ENCODE results near the gene CIB4.

CIB4 gene

GRCh38 chr2:26619521-26619951 is 21.6 kb downstream of the CIB4 start:
- no peak for DNase-seq

DNA sequence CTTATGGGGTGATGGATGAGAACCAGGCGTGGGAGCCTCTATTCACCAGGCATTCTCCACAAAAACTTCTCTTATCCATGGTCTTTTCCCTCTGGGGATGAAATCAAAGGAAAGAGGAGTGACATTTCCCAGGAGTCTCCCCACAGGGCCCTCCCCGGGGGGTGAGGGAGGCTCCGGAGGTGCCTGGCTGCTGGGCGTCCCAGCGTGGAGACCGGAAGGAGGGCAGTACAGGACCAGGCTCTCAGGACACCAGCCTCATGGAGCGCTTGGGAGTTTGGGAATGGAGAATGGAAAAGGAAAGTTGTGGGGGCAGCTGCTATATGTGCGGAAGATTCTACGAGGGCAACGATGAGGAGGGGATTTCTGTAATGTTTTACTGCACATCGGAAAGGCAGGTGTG is 22.1 kb downstream of the CIB4 start:
- DNase-seq: no peak

DNA sequence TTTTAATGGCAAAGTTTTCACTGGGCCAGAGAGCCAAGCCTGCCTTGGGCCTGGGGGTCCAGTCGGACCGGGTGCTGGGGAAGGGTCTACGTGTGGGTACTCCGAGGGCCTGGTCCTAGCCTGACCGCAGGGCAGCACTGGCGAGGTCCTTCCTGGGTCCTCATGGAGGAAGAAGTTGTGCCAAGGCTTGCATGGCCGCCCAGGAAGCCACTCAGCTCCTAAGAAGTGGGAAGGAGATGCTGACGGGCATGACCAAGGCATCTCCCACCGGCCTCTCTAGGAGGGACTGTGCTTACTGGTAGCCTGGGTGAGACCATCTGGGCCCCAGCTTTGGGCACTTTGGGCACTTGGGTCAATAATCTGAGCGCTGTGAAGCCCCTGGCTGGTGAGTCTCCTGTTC is 22.6 kb downstream of the CIB4 start:
- no peak for DNase-seq

DNA sequence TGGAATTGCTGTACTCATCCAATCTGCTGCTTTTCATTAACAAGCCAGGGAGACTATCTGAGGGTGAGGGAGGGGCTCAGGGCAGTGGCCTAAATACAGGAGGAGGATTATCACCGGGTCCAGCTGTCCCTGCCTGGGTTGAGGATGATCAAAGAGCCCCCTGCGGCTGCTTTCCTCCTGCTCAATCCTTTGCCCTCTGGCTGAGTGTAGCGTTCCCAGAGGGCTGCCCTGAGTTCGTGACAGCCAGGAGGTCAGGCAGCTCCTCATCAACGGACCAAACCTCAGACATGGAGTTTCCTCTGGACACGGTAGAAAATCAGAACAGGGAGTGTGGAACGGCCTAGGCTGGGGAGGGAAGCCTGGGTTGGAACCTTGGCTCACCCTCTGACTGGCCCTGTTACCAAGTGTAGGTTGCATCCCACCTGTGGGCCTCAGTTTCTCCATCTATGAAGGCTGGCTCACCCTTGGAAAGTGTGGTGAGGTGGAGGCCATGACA is 23.5 kb downstream of the CIB4 start:
- no peak for DNase-seq

- DNase-seq: no peak
Measured at GRCh38 chr2:26616706-26617587, 24.2 kb downstream of the CIB4 start.

- no peak for DNase-seq
Measured at GRCh38 chr2:26615860-26616705, 25.1 kb downstream of the CIB4 start.

DNA sequence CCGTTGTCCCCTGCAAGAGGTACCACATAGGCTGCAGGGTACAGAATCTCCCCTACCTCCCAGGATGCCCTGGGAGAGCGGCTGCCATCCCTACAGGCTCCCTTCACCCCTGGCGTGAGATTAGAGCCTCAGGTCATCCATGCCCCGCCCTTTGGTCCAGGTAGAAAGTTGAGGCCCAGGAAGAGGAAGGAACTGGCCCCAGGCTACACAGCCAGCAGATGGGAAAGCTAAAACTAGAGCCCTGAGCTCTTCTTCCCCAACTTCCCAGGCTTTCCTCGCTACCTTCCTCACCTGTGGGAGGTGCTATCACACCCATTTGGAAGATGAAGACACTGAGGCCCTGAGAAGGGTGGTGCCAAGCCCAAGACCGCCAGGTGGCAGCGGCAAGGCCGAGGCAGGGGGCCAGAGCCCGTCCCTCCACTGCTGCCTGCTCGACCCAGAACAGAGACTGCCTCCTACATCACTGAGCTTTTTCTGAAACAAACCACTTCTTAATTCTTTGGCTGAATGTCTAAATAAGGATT is 25.8 kb downstream of the CIB4 start:
- no peak for DNase-seq

- DNase-seq: no peak
Measured at GRCh38 chr2:26614216-26615138, 26.7 kb downstream of the CIB4 start.

DNA sequence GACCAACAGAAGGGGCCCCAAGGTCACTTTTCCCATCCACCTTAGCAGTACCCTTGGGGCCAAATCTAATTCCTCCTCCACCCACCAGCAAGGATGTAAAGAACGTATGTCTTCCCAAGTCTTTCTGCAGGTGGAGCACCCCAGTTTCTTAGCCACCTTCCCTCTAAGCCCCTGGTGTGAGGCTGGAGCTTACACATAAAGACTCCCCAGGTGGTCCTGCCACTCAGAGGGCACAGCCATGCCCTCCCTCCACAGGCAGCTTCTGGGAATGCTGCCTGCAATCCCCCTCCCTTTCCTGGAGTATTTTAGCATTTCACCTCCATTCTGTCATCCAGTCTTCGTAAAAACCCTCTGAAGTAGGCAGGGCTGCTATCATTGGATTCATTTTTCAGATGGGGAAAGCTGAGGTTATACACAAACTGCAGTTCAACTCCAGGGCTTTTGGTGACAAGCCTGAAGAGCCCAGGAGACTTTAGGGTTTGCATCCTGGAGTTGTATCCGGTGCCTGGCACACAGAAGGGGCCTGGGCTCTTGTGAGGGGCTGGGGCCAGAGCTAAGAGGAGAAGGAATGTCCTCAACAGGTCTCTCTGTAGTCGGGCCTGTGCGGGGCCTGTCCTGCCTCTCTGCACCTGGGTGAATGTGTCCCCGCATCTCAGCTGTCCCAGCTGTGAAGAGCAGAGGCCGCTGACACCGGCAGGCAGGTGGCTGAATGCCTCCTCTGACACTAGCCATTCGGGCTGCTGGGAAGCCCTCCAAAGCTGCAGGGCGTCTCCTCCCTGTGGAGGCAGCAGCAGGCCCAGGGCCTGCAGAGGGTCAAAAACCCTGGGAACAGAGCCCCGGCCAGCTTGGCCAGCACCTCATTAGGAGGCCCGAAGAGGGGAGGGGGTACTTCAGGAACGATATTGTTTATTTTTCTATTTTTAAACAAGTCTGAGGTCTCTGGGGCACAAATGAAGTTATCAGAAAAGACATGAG is 27.6 kb downstream of the CIB4 start:
- no peak for DNase-seq

DNA sequence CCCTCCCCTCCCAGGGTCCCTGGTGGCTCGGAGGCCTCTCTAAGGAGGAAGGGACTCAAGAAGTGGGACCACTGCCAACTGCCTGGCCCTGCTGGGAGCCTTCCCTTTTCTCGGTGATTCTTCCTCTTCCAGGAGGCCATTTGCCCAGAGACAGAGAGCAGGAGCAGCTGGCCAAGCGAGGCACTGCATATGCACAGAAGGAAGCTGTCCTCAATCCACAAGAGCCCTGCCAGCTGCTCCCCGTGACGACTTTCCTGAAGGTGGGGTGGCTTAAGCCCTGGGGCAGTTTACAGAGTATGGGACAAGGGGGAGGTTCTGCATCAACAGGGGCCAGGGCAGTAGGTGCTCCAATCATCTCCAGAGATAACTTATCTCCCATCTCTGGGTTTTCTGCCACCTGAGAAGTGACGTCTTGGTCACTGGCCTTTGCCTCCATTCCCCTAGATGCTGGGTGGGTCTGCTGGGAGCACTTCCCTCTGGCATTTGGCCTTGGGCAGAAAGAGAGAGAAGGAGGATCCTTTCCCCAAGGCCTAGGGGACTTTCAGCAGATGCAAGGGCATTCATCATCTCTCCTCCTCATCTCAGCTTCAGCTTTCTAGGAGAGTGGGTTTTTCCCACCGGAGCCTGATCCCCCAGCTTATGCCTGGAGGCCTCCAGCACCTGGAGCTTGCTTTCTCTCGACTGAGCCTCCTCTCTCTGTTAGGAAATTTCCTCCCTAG is 28.5 kb downstream of the CIB4 start:
- DNase-seq: no peak

DNA sequence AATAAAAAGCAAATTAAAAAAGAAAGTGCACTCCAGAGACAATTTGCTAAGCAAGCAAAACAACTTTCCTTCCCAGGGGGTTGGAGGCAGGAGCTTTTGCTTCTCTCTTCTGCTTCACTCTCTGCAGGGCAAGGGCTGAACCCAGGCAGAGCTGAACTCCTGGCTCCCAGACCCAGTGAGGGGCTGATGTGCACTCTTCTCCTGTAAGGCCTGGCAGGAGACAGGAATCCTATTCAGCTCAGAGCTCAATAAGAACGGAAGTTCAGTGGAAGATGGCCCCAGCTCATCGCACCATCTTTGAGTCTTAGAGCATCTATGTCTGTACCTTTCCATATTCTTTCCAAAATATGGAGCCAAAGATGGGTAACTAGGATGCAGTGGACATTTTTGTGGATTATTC is 29.1 kb downstream of the CIB4 start:
- DNase-seq: no peak

- no peak for DNase-seq
Measured at GRCh38 chr2:26610504-26611335, 30.4 kb downstream of the CIB4 start.

DNA sequence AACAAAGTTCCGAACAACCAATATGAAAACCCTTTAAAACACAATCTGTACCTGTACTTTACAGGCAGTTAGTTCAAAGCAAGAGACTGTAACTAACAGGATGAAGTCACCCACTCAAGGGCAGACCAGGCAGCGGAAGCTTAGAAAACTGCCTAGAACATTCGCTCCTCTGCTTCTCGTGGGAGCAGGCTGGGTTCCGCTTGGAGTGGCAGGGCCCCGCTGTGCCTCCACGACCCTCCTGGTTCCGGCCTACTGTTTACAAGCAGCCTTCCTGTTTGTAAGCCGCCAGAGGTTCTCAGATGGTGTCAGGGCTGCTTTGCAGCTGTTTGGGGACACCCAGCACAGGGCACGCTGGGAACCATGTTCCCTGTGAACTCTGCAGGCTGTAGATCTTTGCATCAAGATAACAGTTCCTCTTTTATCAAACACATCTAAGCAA is 31.3 kb downstream of the CIB4 start:
- no peak for DNase-seq

DNA sequence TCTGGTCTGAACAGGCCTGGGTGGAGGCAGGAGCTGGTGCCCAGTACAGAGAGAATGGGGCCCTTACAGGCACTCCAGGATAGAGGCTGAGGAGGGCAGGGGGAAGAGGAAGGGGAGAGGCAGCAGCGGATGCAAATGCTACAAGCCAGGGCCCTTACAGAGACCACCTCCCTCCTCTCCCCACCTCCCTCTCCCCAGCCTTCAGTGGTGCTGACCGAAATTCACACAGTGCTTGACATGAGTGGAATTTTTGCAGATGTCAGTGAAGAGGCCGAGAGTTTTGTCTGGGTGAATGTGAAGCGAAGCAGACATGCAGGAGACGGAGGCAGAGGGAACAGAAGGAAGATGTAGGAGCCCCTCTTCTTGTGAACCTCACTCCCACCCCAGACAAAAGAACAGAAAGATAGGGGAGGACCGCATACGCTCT is 31.9 kb downstream of the CIB4 start:
- DNase-seq: no peak

DNA sequence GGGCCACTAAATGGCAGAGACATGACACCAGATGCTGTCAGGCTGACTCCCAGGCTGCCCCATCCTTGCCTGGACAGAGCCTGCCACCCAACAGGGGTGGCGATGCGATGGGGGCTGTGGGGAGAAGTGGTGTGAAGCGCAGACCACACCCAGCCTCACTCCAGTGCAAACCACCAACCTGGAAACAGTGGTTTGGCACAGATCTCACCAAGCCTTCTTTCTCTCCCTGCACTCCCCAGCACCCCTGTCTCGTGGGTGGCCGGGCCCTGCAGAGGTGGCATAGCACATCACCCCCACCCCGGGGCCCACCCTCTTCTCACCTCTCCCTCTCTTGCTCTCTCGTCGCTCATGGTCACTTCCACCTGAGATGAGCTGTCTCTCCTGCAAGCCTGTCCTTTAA is 32.6 kb downstream of the CIB4 start:
- no peak for DNase-seq

DNA sequence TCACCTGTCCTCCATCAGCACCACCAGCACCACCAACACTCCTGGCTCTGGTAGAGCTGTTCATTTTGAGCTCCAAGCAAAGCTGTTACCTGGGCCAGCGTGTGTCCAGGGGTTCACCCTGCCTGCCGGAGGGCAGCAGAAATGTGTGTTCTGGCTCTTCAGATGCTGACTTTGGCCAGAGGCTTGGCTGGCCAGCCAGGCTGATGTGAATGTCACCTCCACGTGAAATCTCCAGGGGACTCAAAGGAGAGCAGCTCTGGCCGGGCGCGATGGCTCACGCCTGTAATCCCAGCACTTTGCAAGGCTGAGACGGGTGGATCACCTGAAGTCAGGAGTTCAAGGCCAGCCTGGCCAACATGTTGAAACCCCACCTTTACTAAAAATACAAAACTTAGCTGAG is 33.5 kb downstream of the CIB4 start:
- DNase-seq: no peak

DNA sequence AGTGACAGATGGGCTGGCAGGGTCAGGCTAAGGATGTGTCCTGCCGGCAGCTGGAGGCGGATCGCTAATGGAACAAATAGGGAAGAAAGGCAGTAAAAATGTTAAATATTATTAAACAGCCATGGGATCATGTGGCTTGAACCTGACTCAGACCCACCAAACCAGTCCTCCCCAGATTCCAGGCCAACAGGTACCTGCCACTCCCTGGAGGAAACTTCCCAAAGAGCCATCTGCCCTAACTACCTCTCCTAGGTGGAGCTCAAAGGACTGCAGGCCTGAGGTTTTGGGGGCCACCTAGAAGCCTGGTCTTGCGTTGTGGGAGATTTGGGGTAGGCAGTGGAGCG is 34.3 kb downstream of the CIB4 start:
- DNase-seq: no peak

DNA sequence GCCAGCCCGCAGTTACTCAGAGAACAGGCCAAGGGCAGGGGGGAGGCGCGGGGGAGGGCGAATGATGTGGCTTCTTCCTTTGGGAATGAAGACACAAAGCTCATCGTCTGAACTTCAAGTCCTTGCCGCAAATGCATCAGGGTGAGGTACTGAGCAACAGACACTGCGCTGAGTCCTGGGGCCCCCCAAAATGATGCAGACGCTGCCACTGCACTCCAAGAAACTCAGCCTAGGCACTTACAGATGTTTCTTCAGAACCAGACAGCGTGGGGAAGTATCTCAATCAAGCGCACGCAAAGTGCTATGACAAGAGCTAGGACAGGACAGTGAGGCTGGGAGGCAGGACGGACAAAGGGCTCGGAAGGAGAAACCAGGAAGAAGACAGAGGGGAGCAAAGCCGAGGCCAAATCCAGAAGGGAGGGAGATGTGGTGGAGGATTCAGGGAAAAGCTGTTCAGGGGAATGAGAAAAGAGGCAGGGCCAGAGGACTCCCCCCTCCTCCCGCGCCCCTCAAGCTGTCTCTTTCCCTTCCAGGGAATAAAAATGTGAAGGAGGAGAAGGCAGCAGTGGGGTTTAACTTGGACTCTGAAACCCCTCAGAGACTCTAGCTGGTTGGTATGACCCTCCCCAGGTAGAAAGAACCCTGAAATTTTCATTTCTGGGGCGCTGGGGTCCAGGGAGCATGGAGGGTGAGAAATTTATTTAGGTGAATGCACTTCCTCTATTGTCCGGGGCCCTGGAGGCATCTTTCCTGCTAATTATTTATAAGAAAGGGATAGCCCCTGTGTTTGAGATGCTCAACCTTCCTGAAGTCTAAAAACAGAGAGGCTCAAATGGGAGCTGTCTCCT is 34.9 kb downstream of the CIB4 start:
- DNase-seq: no peak

Data from NCI-H1105 (cell line).